Heart right ventricle (tissue), 16 donors: Measurements from ENCODE around the gene PPM1L. TPM values are rescaled to one million over a fixed set of nuclear protein-coding genes. Genes with fewer than 3 reads are reported as not detected.

Source experiments
- ATAC-seq, 8 donors: fragments of 200-7000 bp; cut with Tn5 transposase; one replicate each; pipeline ENCODE4 v1.9.1; 2020; ENCODE audit warnings: mild to moderate bottlenecking in 8 of 8, moderate library complexity in 8 of 8, moderate number of reproducible peaks in 1 of 8
- DNase-seq, 2 donors: peaks; one replicate each; pipeline ENCODE4 v3.0.0-alpha.2; 2020
- H3K27ac ChIP-seq, 10 donors: fragments of 200-600 bp; sonication (generic) in 2 of 10; one replicate each; pipeline versions ENCODE4 v1.5.0 to v1.8.0; 2020 to 2022; ENCODE audit warnings: mild to moderate bottlenecking in 3 of 10
- H3K27me3 ChIP-seq, 7 donors: fragments of 200-600 bp; one replicate each; pipeline ENCODE4 v1.8.0; 2021 to 2022; ENCODE audit warnings: mild to moderate bottlenecking in 2 of 7
- H3K36me3 ChIP-seq, 9 donors: fragments of 200-600 bp; sonication (generic) in 1 of 9; one replicate each; pipeline versions ENCODE4 v1.5.0 to v1.8.0; 2020 to 2022; ENCODE audit warnings: mild to moderate bottlenecking in 2 of 9
- H3K4me1 ChIP-seq, 9 donors: fragments of 200-600 bp; sonication (generic) in 1 of 9; one replicate each; pipeline versions ENCODE4 v1.5.0 to v1.8.0; 2020 to 2022; ENCODE audit warnings: mild to moderate bottlenecking in 4 of 9
- H3K4me3 ChIP-seq, 10 donors: fragments of 200-600 bp; sonication (generic) in 2 of 10; one replicate each; pipeline versions ENCODE4 v1.5.0 to v1.8.0; 2020 to 2022; ENCODE audit warnings: mild to moderate bottlenecking in 7 of 10, moderate library complexity in 2 of 10
- H3K9me3 ChIP-seq, 11 donors: fragments of 200-600 bp in 10 of 11; sonication (generic) in 2 of 11; one replicate each; pipeline versions ENCODE4 v1.5.0 to v1.8.0; 2013 to 2022; ENCODE audit warnings: mild to moderate bottlenecking in 2 of 11, control low read depth in 1 of 11, moderate library complexity in 1 of 11
- CTCF ChIP-seq, 9 donors: fragments of 200-600 bp; sonication (generic) in 2 of 9; IDR thresholded peaks; one replicate each; pipeline versions ENCODE4 v1.5.0 to v1.8.0; 2021 to 2022; ENCODE audit warnings: antibody characterized with exemption in 9 of 9, mild to moderate bottlenecking in 5 of 9, moderate library complexity in 1 of 9
- WGBS, 2 donors: extraction: QIAGEN DNeasy Blood & Tissue Kit; methylation state at CpG; one replicate each; pipeline ENCODE4 v1.1.7; 2013; ENCODE audit warnings: inconsistent platforms in 1 of 2; 5-methylcytosine and 5-hydroxymethylcytosine counted together
- intact Hi-C, 10 donors: fragments of 100-400 bp; cut with DNase I; formaldehyde crosslinking; loops; one replicate each; pipeline versions ENCODE4 v1.11.1 to v1.14.2; 2022
- polyA plus RNA-seq, 2 donors: library from polyadenylated mRNA; stranded (reverse); fragments of 200-250 nt; gene quantifications; one replicate each; pipeline ENCODE4 v1.2.3, GENCODE V29; 2013
- total RNA-seq, 10 donors: library from RNA; stranded (reverse); fragmentation: NEBNext Ultra II Directional in 3 of 10; extraction: Animal tissue kit (Norgen Biotek cat#: 25700) in 3 of 10; gene quantifications; one replicate each; pipeline versions ENCODE4 v1.2.1 to v1.2.4, GENCODE V29; 2021 to 2023
- donor health status: Arrhythmogenic right ventricular cardiomyopathy.
- donor health status: ischemic (EF 13 %, LVEDD 7.1; RV severe dilation, severe dysfunction).
- donor health status: healthy with polysubstance abuse.
- donor health status: DM: no; HTN: yes; CAD: no.
- donor health status: DM: no; HTN: no; CAD: no.
- donor health status: ischemic (EF 25% LVEDD 6.9; RV normal size, moderate dysfunction).
- donor health status: ischemic (EF 25% LVEDD 5.7; RV mildly dilated, moderate dysfunction).
- donor health status: healthy.
- donor health status: DM: yes; HTN: yes; CAD: no.
- donor health status: Ischemic cardiomyopathy.
- donor health status: ischemic (EF 35%, LVEDD 5.7; RV mildly dilated, moderate dysfunction).
- donor health status: nonischemic (EF 11% LVEDD 7.7; RV severe dilation, severe dysfunction).
- donor health status: DM: yes; HTN: yes; CAD: no.
- donor health status: PGD.
- donor health status: ischemic (EF 29% LVEDD 5.4; RV normal size, mild dysfunction).
- donor health status: nonischemic (EF 23%, LVEDD 6.1; RV moderate dilation, normal function).

The PPM1L gene
- total and polyA plus RNA-seq, 12 donors: 4.4 to 55.5 (median 37.7) TPM

- no peaks in the 10 kb centered on the region for H3K36me3 ChIP-seq
- 57 to 60% methylated on average over 6 of the region's 6 CpGs for WGBS, 2 donors
- peaks cover 0 to 23% (median 10%) of the 10 kb centered on the region in 9 donors for H3K4me1 ChIP-seq
- peak in 5 of 8 donors; percentile 25 to 84 (median 71) for ATAC-seq
- intact Hi-C loops: no loop called here
- peak overlapping the region in 3 of 10 donors; percentile 0 to 15 (median 2) for H3K27ac ChIP-seq
- no peaks in the 10 kb centered on the region for H3K27me3 ChIP-seq
- peaks cover 0 to 13% (median 0%) of the 10 kb centered on the region in 11 donors for H3K9me3 ChIP-seq
- no peak for DNase-seq
- TF ChIP-seq CTCF (IDR thresholded peaks at IDR 0.05): no peak
- H3K4me3 ChIP-seq: no peak overlapping the region
Measured at GRCh38 chr3:161016417-161017313, 260.6 kb downstream of the PPM1L start.

- Histone ChIP-seq H3K4me1 (peaks cover 0 to 23% (median 10%) of the 10 kb centered on the region in 9 donors), H3K27me3 (no peaks in the 10 kb centered on the region), H3K4me3 (no peak overlapping the region), H3K27ac (no peak overlapping the region), H3K36me3 (no peaks in the 10 kb centered on the region), H3K9me3 (peaks cover 0 to 26% (median 5%) of the 10 kb centered on the region in 11 donors)
- no peak for TF ChIP-seq CTCF (IDR thresholded peaks at IDR 0.05)
- intact Hi-C loops: no loop called here
- no peak for ATAC-seq
- no peak for DNase-seq
- 96 to 97% methylated on average over 2 of the region's 2 CpGs for WGBS, 2 donors
Measured at GRCh38 chr3:161017971-161018370, 261.9 kb downstream of the PPM1L start.

DNA sequence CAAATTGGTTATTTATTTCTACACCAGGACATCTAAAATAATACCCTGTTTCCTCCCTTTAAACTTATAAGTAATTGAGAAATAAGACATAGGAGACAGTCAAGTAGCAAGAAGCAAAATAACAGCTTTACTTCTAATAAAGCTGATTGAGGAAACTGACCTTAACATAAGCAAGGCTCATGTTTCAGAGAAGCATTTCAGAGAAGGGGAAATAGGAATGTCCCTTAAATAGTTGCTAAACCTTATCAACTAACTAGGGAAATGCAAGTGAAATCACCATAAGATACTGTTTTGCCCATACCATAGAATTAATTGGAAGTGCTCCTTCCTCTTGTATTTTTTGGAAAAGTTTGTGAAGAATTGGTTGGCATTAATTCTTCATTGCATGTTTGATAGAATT lies 264.2 kb downstream of the PPM1L start:
- H3K9me3 ChIP-seq: peaks cover 0 to 36% (median 8%) of the 10 kb centered on the region in 11 donors
- no peak overlapping the region for H3K4me3 ChIP-seq
- H3K36me3 ChIP-seq: no peaks in the 10 kb centered on the region
- DNase-seq: no peak
- H3K27ac ChIP-seq: no peak overlapping the region
- ATAC-seq: no peak
- H3K4me1 ChIP-seq: peaks cover 0 to 17% (median 6%) of the 10 kb centered on the region in 9 donors
- no peak for TF ChIP-seq CTCF (IDR thresholded peaks at IDR 0.05)
- no peaks in the 10 kb centered on the region for H3K27me3 ChIP-seq
- intact Hi-C loops: no loop called here

DNA sequence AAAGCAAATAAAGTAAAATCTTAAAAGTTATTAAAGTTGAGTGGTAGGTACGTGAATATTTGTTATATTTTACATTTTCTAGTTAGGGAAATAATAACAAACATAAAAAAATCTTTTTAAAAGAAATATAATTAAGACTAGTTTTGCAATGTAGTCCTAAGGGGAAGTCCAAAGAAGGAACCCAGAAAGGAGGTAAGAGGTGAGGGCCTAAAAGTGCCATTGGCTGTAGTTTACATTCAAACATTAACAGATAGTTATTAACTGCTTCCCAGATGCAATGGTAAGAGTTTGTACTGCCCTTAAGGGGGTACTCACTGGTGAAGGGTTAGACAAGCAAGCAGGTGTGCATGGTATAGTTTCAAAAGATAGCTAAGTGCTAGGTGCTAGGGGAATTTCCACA lies 269.9 kb downstream of the PPM1L start:
- Histone ChIP-seq H3K4me3 (no peak overlapping the region), H3K4me1 (peaks cover 0 to 11% (median 0%) of the 10 kb centered on the region in 9 donors), H3K27ac (no peak overlapping the region), H3K9me3 (peaks cover 0 to 31% (median 8%) of the 10 kb centered on the region in 11 donors), H3K36me3 (no peaks in the 10 kb centered on the region), H3K27me3 (no peaks in the 10 kb centered on the region)
- intact Hi-C loops: no loop called here
- DNase-seq: no peak
- ATAC-seq: no peak
- no peak for TF ChIP-seq CTCF (IDR thresholded peaks at IDR 0.05)
- 56 to 100% methylated on average over 1 of the region's 1 CpG for WGBS, 2 donors
